K562 (cell line): ENCODE measurements around the gene TMCC2. TPM values are rescaled to one million over a fixed set of nuclear protein-coding genes. Genes with fewer than 3 reads are reported as not detected.

Experiments
- ARID1B ChIP-seq: fragments of 450-650 bp; IDR thresholded peaks from 2 replicates; pipeline ENCODE4 v1.6.1; 2016; ENCODE audit warnings: antibody characterized with exemption, mild to moderate bottlenecking, inconsistent platforms
- CEBPG ChIP-seq, 3 experiments: fragments of 200-800 bp in 1 of 3; sonication (Bioruptor generic) in 1 of 3; sonication (generic) in 1 of 3; formaldehyde crosslinking in 1 of 3; IDR thresholded peaks in 2 of 3; conservative IDR thresholded peaks in 1 of 3; 2 replicates each; pipeline versions ENCODE4 v1.6.1 to v1.8.0; 2016 to 2022; ENCODE audit warnings: missing compliant biosample characterization in 2 of 3, missing genetic modification characterization in 2 of 3, mild to moderate bottlenecking in 1 of 3, missing genetic modification reagents in 1 of 3
- EGR1 ChIP-seq: fragments of 450-650 bp; conservative IDR thresholded peaks from 2 replicates; pipeline ENCODE4 v1.6.1; 2017; ENCODE audit warnings: mild to moderate bottlenecking
- L3MBTL2 ChIP-seq: fragments of 450-650 bp; IDR thresholded peaks from 2 replicates; pipeline ENCODE4 v1.6.1; 2016; ENCODE audit warnings: mild to moderate bottlenecking, moderate library complexity
- TEAD4 ChIP-seq, 2 experiments: sonication (generic) in 1 of 2; formaldehyde crosslinking in 1 of 2; IDR thresholded peaks; 2 replicates each; pipeline versions ENCODE4 v1.6.1 to v1.8.0; 2012 to 2022; ENCODE audit warnings: borderline replicate concordance in 1 of 2, inconsistent platforms in 1 of 2, low read length in 1 of 2, mild to moderate bottlenecking in 1 of 2, missing genetic modification reagents in 1 of 2
- TSC22D4 ChIP-seq: fragments of 450-650 bp; IDR thresholded peaks from 2 replicates; pipeline ENCODE4 v1.6.1; 2016; ENCODE audit warnings: missing genetic modification characterization, missing biosample characterization, control low read depth
- ZBTB17 ChIP-seq: fragments of 450-650 bp; formaldehyde crosslinking; IDR thresholded peaks from 2 replicates; pipeline ENCODE4 v1.4.0; 2020; ENCODE audit warnings: mild to moderate bottlenecking
- ZNF384 ChIP-seq: IDR thresholded peaks from 2 replicates; pipeline ENCODE4 v1.6.1; 2012; ENCODE audit warnings: low read depth, low read length, improper control_type of control experiment
- polyA plus RNA-seq, 8 experiments: library from polyadenylated mRNA; depleted of rRNA in 4 of 8; stranded (reverse) in 5 of 8; unstranded in 3 of 8; fragments of >200 nt; fragmentation: Nextera tagmentation in 2 of 8; fragmentation: Illumina TruSeq in 1 of 8; extraction: Ambion mirVana in 2 of 8; extraction: Trizol in 1 of 8; gene quantifications; 2 replicates each; pipeline versions ENCODE4 v1.2.1 to v1.2.3, GENCODE V29; 2011 to 2014; ENCODE audit warnings: inconsistent platforms in 1 of 8, missing spikeins in 1 of 8
- total RNA-seq, 7 experiments: library from RNA; depleted of rRNA in 6 of 7; stranded (reverse); fragments of >200 nt in 6 of 7; fragmentation: Illumina TruSeq in 2 of 7; extraction: Trizol in 2 of 7; gene quantifications; 2 replicates each; pipeline versions ENCODE4 v1.2.1 to v1.2.3, GENCODE V29; 2011 to 2021; ENCODE audit warnings: low replicate concordance in 1 of 7
- TF ChIP-seq, protein P1 (sequence below): fragments of 450-650 bp; IDR thresholded peaks from 2 replicates; pipeline ENCODE4 v1.6.1; 2016; ENCODE audit warnings: mild to moderate bottlenecking, moderate library complexity
- TF ChIP-seq, protein P2 (sequence below), 2 experiments: fragments of 450-650 bp in 1 of 2; sonication (generic) in 1 of 2; formaldehyde crosslinking in 1 of 2; IDR thresholded peaks in 1 of 2; conservative IDR thresholded peaks in 1 of 2; 2 replicates each; pipeline versions ENCODE4 v1.6.1 to v1.8.1; 2016 to 2023; ENCODE audit warnings: mild to moderate bottlenecking in 2 of 2, moderate library complexity in 2 of 2, inconsistent platforms in 1 of 2, missing genetic modification reagents in 1 of 2
- TF ChIP-seq, protein P3 (sequence below): fragments of 200-800 bp; sonication (Bioruptor generic); IDR thresholded peaks from 2 replicates; pipeline ENCODE4 v1.6.1; 2017; ENCODE audit warnings: missing genetic modification characterization, missing compliant biosample characterization

The TMCC2 gene
- total and polyA plus RNA-seq, 9 of the 15 experiments (the other 6 are each of a cell fraction or from before 2014, with no cell fraction given) = 0.06 to 1.8 (median 0.98) TPM

DNA sequence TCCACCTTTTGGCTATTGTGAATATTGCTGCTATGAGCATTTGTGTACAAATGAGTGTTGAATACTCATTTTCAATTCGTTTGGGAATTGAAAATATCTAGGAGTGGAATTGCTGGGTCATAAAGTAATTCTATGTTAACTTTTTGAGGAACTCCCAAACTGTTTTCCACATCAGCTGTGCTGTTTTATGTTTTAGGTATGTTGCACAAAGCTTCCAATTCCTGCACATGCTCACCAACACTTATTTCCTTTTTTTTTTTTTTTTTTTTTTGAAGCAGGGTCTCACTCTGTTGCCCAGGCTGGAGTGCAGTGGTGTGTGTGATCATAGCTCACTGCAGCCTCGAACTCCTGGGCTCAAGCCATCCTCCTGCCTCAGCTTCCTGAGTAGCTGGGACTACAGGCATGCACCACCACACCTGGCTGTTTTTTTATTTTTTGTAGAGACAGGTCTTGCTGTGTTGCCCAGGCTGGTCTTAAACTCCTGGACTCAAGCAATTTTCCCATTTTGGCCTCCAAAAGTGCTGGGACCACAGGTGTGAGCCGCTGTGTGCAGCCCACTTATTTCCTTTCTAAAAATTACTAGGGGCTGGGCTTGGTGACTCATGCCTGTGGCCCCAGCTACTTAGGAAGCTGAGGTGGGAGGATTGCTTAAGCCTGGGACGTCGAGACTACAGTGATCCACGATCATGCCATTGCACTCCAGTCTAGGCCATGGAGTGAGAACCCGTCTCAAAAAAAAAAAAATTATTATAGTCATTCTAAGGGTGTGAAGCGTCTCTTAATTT lies 33.4 kb downstream of the TMCC2 start (continued):
- TF ChIP-seq, protein P1, sequence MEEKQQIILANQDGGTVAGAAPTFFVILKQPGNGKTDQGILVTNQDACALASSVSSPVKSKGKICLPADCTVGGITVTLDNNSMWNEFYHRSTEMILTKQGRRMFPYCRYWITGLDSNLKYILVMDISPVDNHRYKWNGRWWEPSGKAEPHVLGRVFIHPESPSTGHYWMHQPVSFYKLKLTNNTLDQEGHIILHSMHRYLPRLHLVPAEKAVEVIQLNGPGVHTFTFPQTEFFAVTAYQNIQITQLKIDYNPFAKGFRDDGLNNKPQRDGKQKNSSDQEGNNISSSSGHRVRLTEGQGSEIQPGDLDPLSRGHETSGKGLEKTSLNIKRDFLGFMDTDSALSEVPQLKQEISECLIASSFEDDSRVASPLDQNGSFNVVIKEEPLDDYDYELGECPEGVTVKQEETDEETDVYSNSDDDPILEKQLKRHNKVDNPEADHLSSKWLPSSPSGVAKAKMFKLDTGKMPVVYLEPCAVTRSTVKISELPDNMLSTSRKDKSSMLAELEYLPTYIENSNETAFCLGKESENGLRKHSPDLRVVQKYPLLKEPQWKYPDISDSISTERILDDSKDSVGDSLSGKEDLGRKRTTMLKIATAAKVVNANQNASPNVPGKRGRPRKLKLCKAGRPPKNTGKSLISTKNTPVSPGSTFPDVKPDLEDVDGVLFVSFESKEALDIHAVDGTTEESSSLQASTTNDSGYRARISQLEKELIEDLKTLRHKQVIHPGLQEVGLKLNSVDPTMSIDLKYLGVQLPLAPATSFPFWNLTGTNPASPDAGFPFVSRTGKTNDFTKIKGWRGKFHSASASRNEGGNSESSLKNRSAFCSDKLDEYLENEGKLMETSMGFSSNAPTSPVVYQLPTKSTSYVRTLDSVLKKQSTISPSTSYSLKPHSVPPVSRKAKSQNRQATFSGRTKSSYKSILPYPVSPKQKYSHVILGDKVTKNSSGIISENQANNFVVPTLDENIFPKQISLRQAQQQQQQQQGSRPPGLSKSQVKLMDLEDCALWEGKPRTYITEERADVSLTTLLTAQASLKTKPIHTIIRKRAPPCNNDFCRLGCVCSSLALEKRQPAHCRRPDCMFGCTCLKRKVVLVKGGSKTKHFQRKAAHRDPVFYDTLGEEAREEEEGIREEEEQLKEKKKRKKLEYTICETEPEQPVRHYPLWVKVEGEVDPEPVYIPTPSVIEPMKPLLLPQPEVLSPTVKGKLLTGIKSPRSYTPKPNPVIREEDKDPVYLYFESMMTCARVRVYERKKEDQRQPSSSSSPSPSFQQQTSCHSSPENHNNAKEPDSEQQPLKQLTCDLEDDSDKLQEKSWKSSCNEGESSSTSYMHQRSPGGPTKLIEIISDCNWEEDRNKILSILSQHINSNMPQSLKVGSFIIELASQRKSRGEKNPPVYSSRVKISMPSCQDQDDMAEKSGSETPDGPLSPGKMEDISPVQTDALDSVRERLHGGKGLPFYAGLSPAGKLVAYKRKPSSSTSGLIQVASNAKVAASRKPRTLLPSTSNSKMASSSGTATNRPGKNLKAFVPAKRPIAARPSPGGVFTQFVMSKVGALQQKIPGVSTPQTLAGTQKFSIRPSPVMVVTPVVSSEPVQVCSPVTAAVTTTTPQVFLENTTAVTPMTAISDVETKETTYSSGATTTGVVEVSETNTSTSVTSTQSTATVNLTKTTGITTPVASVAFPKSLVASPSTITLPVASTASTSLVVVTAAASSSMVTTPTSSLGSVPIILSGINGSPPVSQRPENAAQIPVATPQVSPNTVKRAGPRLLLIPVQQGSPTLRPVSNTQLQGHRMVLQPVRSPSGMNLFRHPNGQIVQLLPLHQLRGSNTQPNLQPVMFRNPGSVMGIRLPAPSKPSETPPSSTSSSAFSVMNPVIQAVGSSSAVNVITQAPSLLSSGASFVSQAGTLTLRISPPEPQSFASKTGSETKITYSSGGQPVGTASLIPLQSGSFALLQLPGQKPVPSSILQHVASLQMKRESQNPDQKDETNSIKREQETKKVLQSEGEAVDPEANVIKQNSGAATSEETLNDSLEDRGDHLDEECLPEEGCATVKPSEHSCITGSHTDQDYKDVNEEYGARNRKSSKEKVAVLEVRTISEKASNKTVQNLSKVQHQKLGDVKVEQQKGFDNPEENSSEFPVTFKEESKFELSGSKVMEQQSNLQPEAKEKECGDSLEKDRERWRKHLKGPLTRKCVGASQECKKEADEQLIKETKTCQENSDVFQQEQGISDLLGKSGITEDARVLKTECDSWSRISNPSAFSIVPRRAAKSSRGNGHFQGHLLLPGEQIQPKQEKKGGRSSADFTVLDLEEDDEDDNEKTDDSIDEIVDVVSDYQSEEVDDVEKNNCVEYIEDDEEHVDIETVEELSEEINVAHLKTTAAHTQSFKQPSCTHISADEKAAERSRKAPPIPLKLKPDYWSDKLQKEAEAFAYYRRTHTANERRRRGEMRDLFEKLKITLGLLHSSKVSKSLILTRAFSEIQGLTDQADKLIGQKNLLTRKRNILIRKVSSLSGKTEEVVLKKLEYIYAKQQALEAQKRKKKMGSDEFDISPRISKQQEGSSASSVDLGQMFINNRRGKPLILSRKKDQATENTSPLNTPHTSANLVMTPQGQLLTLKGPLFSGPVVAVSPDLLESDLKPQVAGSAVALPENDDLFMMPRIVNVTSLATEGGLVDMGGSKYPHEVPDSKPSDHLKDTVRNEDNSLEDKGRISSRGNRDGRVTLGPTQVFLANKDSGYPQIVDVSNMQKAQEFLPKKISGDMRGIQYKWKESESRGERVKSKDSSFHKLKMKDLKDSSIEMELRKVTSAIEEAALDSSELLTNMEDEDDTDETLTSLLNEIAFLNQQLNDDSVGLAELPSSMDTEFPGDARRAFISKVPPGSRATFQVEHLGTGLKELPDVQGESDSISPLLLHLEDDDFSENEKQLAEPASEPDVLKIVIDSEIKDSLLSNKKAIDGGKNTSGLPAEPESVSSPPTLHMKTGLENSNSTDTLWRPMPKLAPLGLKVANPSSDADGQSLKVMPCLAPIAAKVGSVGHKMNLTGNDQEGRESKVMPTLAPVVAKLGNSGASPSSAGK = peak; percentile 55; the same call in 1 of the 2 replicates
- TF ChIP-seq ZNF384 (peak; percentile 16; the same call in 1 of the 2 replicates), L3MBTL2 (peak; percentile 74; the same call in 1 of the 2 replicates), ARID1B (peak; percentile 55), TEAD4 (IDR thresholded peaks at IDR 0.05; ENCODE audit: low read length) (no peak), TEAD4 (CRISPR knock-in tag; IDR thresholded peaks at IDR 0.05; ENCODE audit: borderline replicate concordance) (no peak), ZBTB17 (CRISPR knock-in tag) (0 out of 2 replicates have a peak, but pooled peaks have one; percentile 43), CEBPG (CRISPR knock-in tag; IDR thresholded peaks at IDR 0.05) (peak; percentile 72), CEBPG (tag; conservative IDR thresholded peaks at IDR 0.05 in 1 of 2, IDR thresholded peaks at IDR 0.05 in 1 of 2) (peak; percentile 43 to 74; a peak in 2 of 4 replicates), TSC22D4 (tag) (no peak), EGR1 (peak; percentile 27; the same call in 1 of the 2 replicates)
- TF ChIP-seq, protein P2, sequence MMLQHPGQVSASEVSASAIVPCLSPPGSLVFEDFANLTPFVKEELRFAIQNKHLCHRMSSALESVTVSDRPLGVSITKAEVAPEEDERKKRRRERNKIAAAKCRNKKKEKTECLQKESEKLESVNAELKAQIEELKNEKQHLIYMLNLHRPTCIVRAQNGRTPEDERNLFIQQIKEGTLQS (IDR thresholded peaks at IDR 0.05) = peak; percentile 83
- TF ChIP-seq, protein P2 (CRISPR knock-in tag; conservative IDR thresholded peaks at IDR 0.05) = no peak
- TF ChIP-seq, protein P3, sequence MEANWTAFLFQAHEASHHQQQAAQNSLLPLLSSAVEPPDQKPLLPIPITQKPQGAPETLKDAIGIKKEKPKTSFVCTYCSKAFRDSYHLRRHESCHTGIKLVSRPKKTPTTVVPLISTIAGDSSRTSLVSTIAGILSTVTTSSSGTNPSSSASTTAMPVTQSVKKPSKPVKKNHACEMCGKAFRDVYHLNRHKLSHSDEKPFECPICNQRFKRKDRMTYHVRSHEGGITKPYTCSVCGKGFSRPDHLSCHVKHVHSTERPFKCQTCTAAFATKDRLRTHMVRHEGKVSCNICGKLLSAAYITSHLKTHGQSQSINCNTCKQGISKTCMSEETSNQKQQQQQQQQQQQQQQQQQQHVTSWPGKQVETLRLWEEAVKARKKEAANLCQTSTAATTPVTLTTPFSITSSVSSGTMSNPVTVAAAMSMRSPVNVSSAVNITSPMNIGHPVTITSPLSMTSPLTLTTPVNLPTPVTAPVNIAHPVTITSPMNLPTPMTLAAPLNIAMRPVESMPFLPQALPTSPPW = no peak
